A673 (cell line): ENCODE data around the gene NFATC1. TPM values are rescaled to one million over a fixed set of nuclear protein-coding genes. Genes with fewer than 3 reads are reported as not detected.

ENCODE experiments used
- BruUV-seq: library from RNA; stranded (reverse); fragments of 400-500 nt; replicated peaks from 2 replicates; lab custom pipeline; 2021; lab: Mats Ljungman, UMichigan
- CTCF ChIA-PET: fragments of 300-600 bp; sonication (Branson Sonifier 250); formaldehyde crosslinking; loops from one replicate; lab custom pipeline; 2022; ENCODE audit warnings: antibody characterized with exemption; lab: Charles Lee
- POLR2A ChIA-PET: fragments of 300-600 bp; sonication (Branson Sonifier 250); formaldehyde crosslinking; loops from one replicate; lab custom pipeline; 2022; ENCODE audit warnings: antibody characterized with exemption; ENCODE audit not compliant: low non-redundant PET; lab: Charles Lee
- DNase-seq: peaks from one replicate; pipeline ENCODE4 v3.0.0-alpha.2; 2015; ENCODE audit warnings: low spot score
- H3K27ac ChIP-seq: fragments of 200-600 bp; sonication (generic); 2 replicates; pipeline ENCODE4 v1.5.1; 2016; ENCODE audit warnings: mixed run types, low read depth, mild to moderate bottlenecking, mixed read lengths, antibody characterized with exemption, low read length; ENCODE audit not compliant: poor library complexity, severe bottlenecking
- H3K27me3 ChIP-seq: fragments of 200-600 bp; sonication (generic); replicated peaks from 2 replicates; pipeline ENCODE4 v1.6.1; 2017; ENCODE audit warnings: mixed run types, low read depth, mild to moderate bottlenecking, mixed read lengths, antibody characterized with exemption, low read length; ENCODE audit not compliant: insufficient read depth, poor library complexity
- H3K36me3 ChIP-seq: fragments of 200-600 bp; sonication (generic); 2 replicates; pipeline ENCODE4 v1.6.1; 2016; ENCODE audit warnings: mixed run types, mild to moderate bottlenecking, mixed read lengths, antibody characterized with exemption, low read length; ENCODE audit not compliant: insufficient read depth, poor library complexity, severe bottlenecking
- H3K4me1 ChIP-seq: fragments of 200-600 bp; sonication (generic); 2 replicates; pipeline ENCODE4 v1.6.1; 2017; ENCODE audit warnings: mixed run types, mild to moderate bottlenecking, mixed read lengths, antibody characterized with exemption, low read length; ENCODE audit not compliant: insufficient read depth, poor library complexity, severe bottlenecking
- H3K4me3 ChIP-seq: fragments of 200-600 bp; sonication (generic); 2 replicates; pipeline ENCODE4 v1.5.1; 2016; ENCODE audit warnings: low read depth, mixed run types, mild to moderate bottlenecking, mixed read lengths, low read length; ENCODE audit not compliant: poor library complexity, severe bottlenecking
- H3K9me3 ChIP-seq: fragments of 200-600 bp; sonication (generic); 2 replicates; pipeline ENCODE4 v1.6.1; 2016; ENCODE audit warnings: mixed run types, low read depth, mild to moderate bottlenecking, mixed read lengths, antibody characterized with exemption, low read length; ENCODE audit not compliant: poor library complexity, severe bottlenecking
- CTCF ChIP-seq: fragments of 300-800, 200-600 bp; sonication (generic); conservative IDR thresholded peaks from 2 replicates; pipeline ENCODE4 v1.5.1; 2017; ENCODE audit warnings: low read depth, mild to moderate bottlenecking, antibody characterized with exemption, low read length, moderate library complexity, mixed read lengths
- EZH2 ChIP-seq: fragments of 200-600 bp; sonication (generic); IDR thresholded peaks from 2 replicates; pipeline ENCODE4 v1.6.1; 2017; ENCODE audit warnings: borderline replicate concordance, low read depth, mild to moderate bottlenecking, mixed read lengths, antibody characterized with exemption, low read length; ENCODE audit not compliant: poor library complexity, severe bottlenecking
- intact Hi-C: fragments of 100-400 bp; cut with micrococcal nuclease; formaldehyde crosslinking; loops from one replicate; pipeline ENCODE4 v1.10.0; 2022; ENCODE audit not compliant: unreplicated experiment
- total RNA-seq: library from RNA; stranded (reverse); gene quantifications from 2 replicates; pipeline ENCODE4 v1.2.3, GENCODE V29; 2021

Gene NFATC1
- total RNA-seq, 1 experiment from 2014 or later = 10.4 TPM

DNA sequence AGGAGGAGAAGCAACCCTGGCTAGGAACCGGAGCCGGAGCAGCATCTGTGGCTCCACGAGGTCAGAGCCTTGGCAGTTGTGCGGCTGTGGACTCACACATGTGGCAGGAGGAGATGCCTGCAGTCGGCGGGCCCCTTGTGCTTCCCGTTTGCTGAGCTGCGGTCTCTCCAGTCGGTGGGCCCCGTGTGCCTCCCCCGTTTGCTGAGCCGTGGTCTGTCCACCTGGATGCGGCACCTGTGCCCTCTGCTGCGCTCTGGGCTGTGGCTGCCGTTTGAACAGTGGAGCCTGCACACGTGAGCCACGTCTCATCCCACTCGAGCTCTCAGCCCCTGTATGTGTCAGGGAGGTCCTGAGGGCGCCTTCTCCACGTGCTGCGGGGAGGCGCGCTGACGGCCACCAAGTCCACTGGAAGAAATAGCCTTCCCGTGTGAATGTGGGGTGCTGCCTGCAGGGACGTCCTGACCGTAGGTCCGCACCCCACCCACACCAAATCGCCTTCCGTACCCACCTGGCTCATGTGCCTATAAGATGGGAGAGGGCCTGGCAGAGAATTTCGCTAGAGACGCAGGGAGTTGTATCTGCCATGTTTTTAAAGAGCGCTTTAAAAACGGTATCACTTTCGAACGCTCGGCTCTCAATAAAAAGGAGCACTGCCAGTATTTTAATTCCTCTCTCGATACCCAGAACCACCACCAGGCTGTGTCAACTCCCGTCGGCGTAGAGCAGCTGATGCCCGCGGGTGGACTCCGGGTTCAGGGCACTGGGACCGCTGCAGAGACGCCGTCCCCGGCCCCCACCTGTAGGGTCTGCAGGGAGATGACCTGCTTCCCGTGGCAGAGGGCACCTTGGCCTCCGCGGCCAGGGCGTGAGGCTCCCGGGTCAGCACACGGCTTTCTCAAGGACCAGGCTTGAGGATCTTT is 117.0 kb downstream of the NFATC1 start:
- H3K4me3 ChIP-seq = no peak overlapping the region
- no peaks in the 10 kb centered on the region for H3K9me3 ChIP-seq
- H3K27ac ChIP-seq = no peak overlapping the region
- TF ChIP-seq EZH2 (no peak), CTCF (no peak)
- BruUV-seq = no TSS peak
- no peaks in the 10 kb centered on the region for H3K4me1 ChIP-seq
- POLR2A ChIA-PET = interaction anchor here (0.5 kb wide), 1 partner anchor 96 kb away, joined by 4 read pairs; no protein-coding TSS in a partner anchor
- no peak for DNase-seq
- intact Hi-C loops = no loop called here
- no peaks in the 10 kb centered on the region for H3K36me3 ChIP-seq
- no peaks in the 10 kb centered on the region for H3K27me3 ChIP-seq
- CTCF ChIA-PET = no interaction called here

GRCh38 chr18:79513381-79514081 is 117.8 kb downstream of the NFATC1 start:
- intact Hi-C loops = no loop called here
- no peaks in the 10 kb centered on the region for H3K36me3 ChIP-seq
- ChIA-PET CTCF (no interaction called here), POLR2A (no interaction called here)
- H3K4me1 ChIP-seq = no peaks in the 10 kb centered on the region
- no peak overlapping the region for H3K4me3 ChIP-seq
- H3K27me3 ChIP-seq = no peaks in the 10 kb centered on the region
- no peaks in the 10 kb centered on the region for H3K9me3 ChIP-seq
- DNase-seq = no peak
- no peak overlapping the region for H3K27ac ChIP-seq
- TF ChIP-seq EZH2 (no peak), CTCF (no peak)
- BruUV-seq = no TSS peak

DNA sequence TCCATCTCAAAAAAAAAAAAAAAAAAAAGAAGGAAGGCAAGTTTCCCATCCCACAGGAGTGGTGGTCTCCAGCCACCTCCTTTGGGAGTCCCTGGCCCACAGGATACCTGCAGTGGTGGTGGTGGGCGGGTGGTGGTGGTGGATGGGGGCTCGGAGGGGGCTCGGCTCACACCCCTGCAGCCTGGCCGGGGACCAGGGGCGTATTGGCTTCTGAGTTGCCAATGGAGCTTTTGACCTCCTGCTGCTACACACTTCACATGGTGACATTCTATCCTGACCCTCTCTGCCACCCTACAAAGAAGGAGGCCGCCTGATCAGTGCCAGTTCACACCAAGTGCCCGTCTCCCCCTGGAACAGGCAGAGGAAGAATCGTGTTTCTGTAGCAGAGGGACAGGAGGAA is 119.6 kb downstream of the NFATC1 start:
- no peak for TF ChIP-seq CTCF
- no peak for TF ChIP-seq EZH2
- BruUV-seq = no TSS peak
- no peaks in the 10 kb centered on the region for H3K36me3 ChIP-seq
- ChIA-PET POLR2A (no interaction called here), CTCF (no interaction called here)
- H3K4me1 ChIP-seq = no peaks in the 10 kb centered on the region
- intact Hi-C loops = no loop called here
- no peaks in the 10 kb centered on the region for H3K9me3 ChIP-seq
- no peaks in the 10 kb centered on the region for H3K27me3 ChIP-seq
- H3K27ac ChIP-seq = no peak overlapping the region
- no peak overlapping the region for H3K4me3 ChIP-seq
- DNase-seq = no peak
